ENCODE measurements around the gene URGCP.

The URGCP gene

GRCh38 chr7:43895847-43896415 is 10.5 kb downstream of the URGCP start:
- H3K4me1 Mint-ChIP-seq (ENCODE audit: low read depth): peaks cover 16% of the 10 kb centered on the region
- peaks cover 10% of the 10 kb centered on the region for H3K36me3 Mint-ChIP-seq (ENCODE audit: low read depth)
- H3K4me3 Mint-ChIP-seq: no peak overlapping the region
- no peaks in the 10 kb centered on the region for H3K9me3 Mint-ChIP-seq
- H3K27me3 Mint-ChIP-seq (ENCODE audit: low read depth): no peaks in the 10 kb centered on the region
- H3K27ac Mint-ChIP-seq: no peak overlapping the region

GRCh38 chr7:43891069-43891955 is 15.1 kb downstream of the URGCP start:
- Mint-ChIP-seq H3K4me1 (ENCODE audit: low read depth) (peaks cover 13% of the 10 kb centered on the region), H3K27me3 (ENCODE audit: low read depth) (no peaks in the 10 kb centered on the region), H3K9me3 (no peaks in the 10 kb centered on the region), H3K4me3 (no peak overlapping the region), H3K27ac (no peak overlapping the region), H3K36me3 (ENCODE audit: low read depth) (peaks cover 10% of the 10 kb centered on the region)

- no peak overlapping the region for H3K27ac Mint-ChIP-seq
- H3K27me3 Mint-ChIP-seq (ENCODE audit: low read depth): no peaks in the 10 kb centered on the region
- peaks cover 12% of the 10 kb centered on the region for H3K4me1 Mint-ChIP-seq (ENCODE audit: low read depth)
- H3K36me3 Mint-ChIP-seq (ENCODE audit: low read depth): peaks cover 6% of the 10 kb centered on the region
- H3K9me3 Mint-ChIP-seq: no peaks in the 10 kb centered on the region
- H3K4me3 Mint-ChIP-seq: no peak overlapping the region
These were observed 15.9 kb downstream of the URGCP start for GRCh38 chr7:43890468-43890867.

- Mint-ChIP-seq H3K36me3 (ENCODE audit: low read depth) (peaks cover 10% of the 10 kb centered on the region), H3K9me3 (no peaks in the 10 kb centered on the region), H3K4me3 (no peak overlapping the region), H3K27ac (no peak overlapping the region), H3K4me1 (ENCODE audit: low read depth) (peaks cover 12% of the 10 kb centered on the region), H3K27me3 (ENCODE audit: low read depth) (no peaks in the 10 kb centered on the region)
These were observed 17.1 kb downstream of the URGCP start for GRCh38 chr7:43888993-43889945.

GRCh38 chr7:43884617-43885016 is 21.8 kb downstream of the URGCP start:
- Mint-ChIP-seq H3K27ac (no peak overlapping the region), H3K9me3 (no peaks in the 10 kb centered on the region), H3K36me3 (ENCODE audit: low read depth) (peaks cover 26% of the 10 kb centered on the region), H3K27me3 (ENCODE audit: low read depth) (no peaks in the 10 kb centered on the region), H3K4me1 (ENCODE audit: low read depth) (no peaks in the 10 kb centered on the region), H3K4me3 (no peak overlapping the region)

GRCh38 chr7:43884209-43884608 is 22.2 kb downstream of the URGCP start:
- H3K9me3 Mint-ChIP-seq: no peaks in the 10 kb centered on the region

GRCh38 chr7:43880596-43880995 is 25.8 kb downstream of the URGCP start:
- H3K9me3 Mint-ChIP-seq: no peaks in the 10 kb centered on the region
- H3K4me3 Mint-ChIP-seq: no peak overlapping the region
- no peak overlapping the region for H3K27ac Mint-ChIP-seq
- H3K27me3 Mint-ChIP-seq (ENCODE audit: low read depth): no peaks in the 10 kb centered on the region
- peaks cover 39% of the 10 kb centered on the region for H3K36me3 Mint-ChIP-seq (ENCODE audit: low read depth)
- H3K4me1 Mint-ChIP-seq (ENCODE audit: low read depth): peaks cover 2% of the 10 kb centered on the region

More at GRCh38 chr7:43884209-43884608, 22.2 kb downstream of the URGCP start:
- H3K4me1 Mint-ChIP-seq (ENCODE audit: low read depth): no peaks in the 10 kb centered on the region
- H3K36me3 Mint-ChIP-seq (ENCODE audit: low read depth): peaks cover 26% of the 10 kb centered on the region
- no peak overlapping the region for H3K4me3 Mint-ChIP-seq
- H3K27me3 Mint-ChIP-seq (ENCODE audit: low read depth): no peaks in the 10 kb centered on the region
- H3K27ac Mint-ChIP-seq: no peak overlapping the region

GRCh38 chr7:43879477-43879876 is 26.9 kb downstream of the URGCP start:
- Mint-ChIP-seq H3K4me3 (no peak overlapping the region), H3K36me3 (ENCODE audit: low read depth) (peaks cover 42% of the 10 kb centered on the region), H3K27ac (no peak overlapping the region), H3K27me3 (ENCODE audit: low read depth) (no peaks in the 10 kb centered on the region), H3K4me1 (ENCODE audit: low read depth) (peaks cover 2% of the 10 kb centered on the region), H3K9me3 (no peaks in the 10 kb centered on the region)

- H3K4me1 Mint-ChIP-seq (ENCODE audit: low read depth): peaks cover 2% of the 10 kb centered on the region
- no peaks in the 10 kb centered on the region for H3K9me3 Mint-ChIP-seq
- H3K4me3 Mint-ChIP-seq: no peak overlapping the region
- no peaks in the 10 kb centered on the region for H3K27me3 Mint-ChIP-seq (ENCODE audit: low read depth)
- peaks cover 37% of the 10 kb centered on the region for H3K36me3 Mint-ChIP-seq (ENCODE audit: low read depth)
- H3K27ac Mint-ChIP-seq: no peak overlapping the region
These were observed 27.5 kb downstream of the URGCP start for GRCh38 chr7:43878867-43879266.

- Mint-ChIP-seq H3K4me3 (no peak overlapping the region), H3K27ac (no peak overlapping the region), H3K9me3 (no peaks in the 10 kb centered on the region), H3K36me3 (ENCODE audit: low read depth) (peaks cover 37% of the 10 kb centered on the region), H3K4me1 (ENCODE audit: low read depth) (peaks cover 2% of the 10 kb centered on the region), H3K27me3 (ENCODE audit: low read depth) (no peaks in the 10 kb centered on the region)
These were observed 28.2 kb downstream of the URGCP start for GRCh38 chr7:43877968-43878864.

- H3K27me3 Mint-ChIP-seq (ENCODE audit: low read depth): no peaks in the 10 kb centered on the region
- no peak overlapping the region for H3K4me3 Mint-ChIP-seq
- no peaks in the 10 kb centered on the region for H3K9me3 Mint-ChIP-seq
- no peak overlapping the region for H3K27ac Mint-ChIP-seq
- peaks cover 36% of the 10 kb centered on the region for H3K36me3 Mint-ChIP-seq (ENCODE audit: low read depth)
- H3K4me1 Mint-ChIP-seq (ENCODE audit: low read depth): peaks cover 2% of the 10 kb centered on the region
These were observed 29.2 kb downstream of the URGCP start for GRCh38 chr7:43876976-43877745.

GRCh38 chr7:43876241-43876640 is 30.2 kb downstream of the URGCP start:
- Mint-ChIP-seq H3K9me3 (no peaks in the 10 kb centered on the region), H3K27ac (no peak overlapping the region), H3K4me3 (no peak overlapping the region), H3K27me3 (ENCODE audit: low read depth) (no peaks in the 10 kb centered on the region), H3K4me1 (ENCODE audit: low read depth) (peaks cover 2% of the 10 kb centered on the region), H3K36me3 (ENCODE audit: low read depth) (peaks cover 30% of the 10 kb centered on the region)

GRCh38 chr7:43873300-43873699 is 33.1 kb downstream of the URGCP start:
- H3K27ac Mint-ChIP-seq: no peak overlapping the region
- peaks cover 12% of the 10 kb centered on the region for H3K4me1 Mint-ChIP-seq (ENCODE audit: low read depth)
- no peak overlapping the region for H3K4me3 Mint-ChIP-seq
- no peaks in the 10 kb centered on the region for H3K9me3 Mint-ChIP-seq
- H3K36me3 Mint-ChIP-seq (ENCODE audit: low read depth): peaks cover 27% of the 10 kb centered on the region
- no peaks in the 10 kb centered on the region for H3K27me3 Mint-ChIP-seq (ENCODE audit: low read depth)

Data from T-helper 1 cell treated with Interleukin-12 subunit alpha and Interleukin-12 subunit beta and Interleukin-4 antibody, amounts not matched to agents 30 μg/mL and 1 μg/mL, for 36 hours (primary cell).